ENCODE results near the gene TSEN34. TPM values are rescaled to one million over a fixed set of nuclear protein-coding genes. Genes with fewer than 3 reads are reported as not detected.
A peak's percentile ranks its signal among the peaks of the same experiment; 100 is the strongest.

Gene TSEN34
- total RNA-seq, result 10 to 100 TPM in 1 of 2 experiments, 1 to 10 TPM in 1; 8.3 to 12.1 TPM

GRCh38 chr19:54191011-54191810, at the start of gene TSEN34:
Gene TSEN34, plus strand, starts transcription at chr19:54191308. Its CDS starts 57 bp downstream, at chr19:54191365.
- Mint-ChIP-seq H3K9me3 (ENCODE audit: low read depth) (no peaks in the 10 kb centered on the region), H3K27ac (peak within 1 kb of the TSS; percentile 96), H3K36me3 (ENCODE audit: low read depth) (peaks cover 33% of the 10 kb centered on the region), H3K4me3 (peak within 1 kb of the TSS; percentile 76), H3K4me1 (peaks cover 34% of the 10 kb centered on the region), H3K27me3 (no peaks in the 10 kb centered on the region)
- ChIA-PET CTCF (interaction anchor here (0.5 to 1.5 kb wide), 5 partner anchors 9 to 1143 kb away, joined by 3 to 9 read pairs (median 4); partner anchors contain the start of gene LENG1), POLR2A (interaction anchor here (0.7 to 4.2 kb wide), 6 partner anchors 9 to 53 kb away, joined by 3 to 75 read pairs (median 18); partner anchors contain the start of genes CNOT3 and RPS9)
- ATAC-seq, result peak; percentile 16
- intact Hi-C loops (cut with DNase I, micrococcal nuclease), result loop anchor here (1.0 to 10.0 kb wide), 7 partner anchors 9 to 1464 kb away; partner anchors contain the start of genes MYADM (in 1 of the 2), RPL28 (in 1 of the 2), RPS9 (in 1 of the 2) and TMEM238 (in 1 of the 2)
- DNase-seq, result peak; percentile 92

DNA sequence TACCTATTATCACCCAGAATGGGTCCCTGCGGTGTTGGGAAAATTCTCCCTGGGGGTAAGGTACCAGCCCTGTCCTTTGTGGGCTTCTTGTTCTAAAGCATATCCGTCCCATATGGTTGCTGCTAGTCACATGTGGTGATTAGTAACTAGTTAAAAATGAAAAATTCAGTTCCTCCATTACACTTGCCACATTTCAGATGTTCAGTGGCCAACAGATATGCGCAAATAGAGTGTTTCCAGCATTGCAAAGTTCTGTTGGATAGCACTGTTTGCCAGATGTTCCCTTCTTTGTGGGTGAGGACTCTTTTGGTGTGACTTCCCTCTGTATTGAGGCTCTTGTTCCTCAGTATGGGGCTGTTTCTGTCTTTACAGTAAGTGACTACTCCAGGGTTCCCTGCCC, 49.8 kb upstream of the TSEN34 start:
- ATAC-seq, result no peak

DNA sequence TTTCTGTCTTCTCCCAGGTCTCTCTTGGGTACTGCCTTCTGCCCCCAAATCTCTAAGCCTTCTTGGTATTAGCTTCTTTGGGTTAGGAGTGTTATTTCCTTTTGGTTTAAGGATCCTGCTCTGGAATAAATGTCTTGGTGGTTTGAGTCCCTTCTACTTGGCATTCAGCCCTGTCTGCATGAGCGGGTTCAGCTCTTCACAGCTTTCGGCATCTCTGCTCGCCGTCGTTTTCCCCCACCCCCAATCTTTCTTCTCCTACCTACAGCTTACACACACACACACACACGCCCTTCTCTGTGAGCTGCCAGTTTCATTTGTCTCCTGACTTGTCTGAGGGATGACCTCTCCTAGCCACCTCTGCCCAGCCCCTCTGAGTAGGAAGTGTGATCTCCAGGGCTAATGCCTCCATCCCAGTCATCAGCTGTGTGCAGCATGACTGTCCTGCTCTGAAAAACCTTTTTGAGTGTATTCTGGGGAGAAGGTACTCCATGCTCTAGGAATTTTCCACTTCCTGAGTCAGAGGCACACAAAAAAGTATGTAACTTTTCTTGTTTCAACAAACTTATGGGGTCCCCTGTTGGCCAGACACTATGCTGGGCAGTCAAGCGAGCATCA, 48.8 kb upstream of the TSEN34 start:
- ATAC-seq (no peak), DNase-seq (no peak)
- H3K27me3 Mint-ChIP-seq, result no peaks in the 10 kb centered on the region
- ChIA-PET CTCF (interaction anchor here (0.6 to 1.0 kb wide), 3 partner anchors 8 to 26 kb away, joined by 3 read pairs; no protein-coding TSS in a partner anchor), POLR2A (no interaction called here)
- H3K9me3 Mint-ChIP-seq (ENCODE audit: low read depth), result no peaks in the 10 kb centered on the region
- peaks cover 30% of the 10 kb centered on the region for H3K4me1 Mint-ChIP-seq
- H3K36me3 Mint-ChIP-seq (ENCODE audit: low read depth), result peaks cover 46% of the 10 kb centered on the region
- intact Hi-C loops (cut with DNase I, micrococcal nuclease), result no loop called here
- no peak overlapping the region for H3K4me3 Mint-ChIP-seq
- peak overlapping the region; percentile 21 for H3K27ac Mint-ChIP-seq

More for the DNA sequence above, 49.8 kb upstream of the TSEN34 start:
- Mint-ChIP-seq H3K36me3 (ENCODE audit: low read depth) (peaks cover 42% of the 10 kb centered on the region), H3K4me1 (peaks cover 33% of the 10 kb centered on the region), H3K27ac (peak overlapping the region; percentile 21), H3K27me3 (no peaks in the 10 kb centered on the region), H3K9me3 (ENCODE audit: low read depth) (no peaks in the 10 kb centered on the region), H3K4me3 (no peak overlapping the region)
- CTCF ChIA-PET, result interaction anchor here (0.6 to 1.0 kb wide), 3 partner anchors 9 to 27 kb away, joined by 3 read pairs; no protein-coding TSS in a partner anchor
- intact Hi-C loops (cut with DNase I, micrococcal nuclease), result no loop called here
- no peak for DNase-seq
- POLR2A ChIA-PET, result no interaction called here

DNA sequence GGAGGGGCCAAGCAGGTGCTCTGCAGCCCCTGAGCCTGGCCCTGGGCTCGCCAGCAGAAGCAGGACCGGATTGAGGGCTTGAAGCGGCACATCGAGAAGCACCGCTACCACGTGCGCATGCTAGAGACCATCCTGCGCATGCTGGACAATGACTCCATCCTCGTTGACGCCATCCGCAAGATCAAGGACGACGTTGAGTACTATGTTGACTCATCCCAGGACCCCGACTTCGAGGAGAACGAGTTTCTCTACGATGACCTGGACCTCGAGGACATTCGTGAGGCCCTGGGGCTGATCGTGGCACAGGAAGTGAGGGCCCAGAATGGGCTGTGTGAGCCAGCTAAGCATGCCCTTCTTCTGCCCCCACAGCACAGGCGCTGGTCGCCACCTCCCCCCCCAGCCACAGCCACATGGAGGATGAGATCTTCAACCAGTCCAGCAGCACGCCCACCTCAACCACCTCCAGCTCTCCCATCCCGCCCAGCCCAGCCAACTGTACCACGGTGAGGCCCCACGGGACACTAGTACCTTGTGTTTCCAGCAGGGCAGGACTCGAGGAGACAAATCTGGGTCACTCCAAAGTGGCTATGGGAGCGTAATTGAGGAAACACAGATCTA, 45.5 kb upstream of the TSEN34 start:
- ATAC-seq (no peak), DNase-seq (no peak)
- Mint-ChIP-seq H3K4me1 (peaks cover 9% of the 10 kb centered on the region), H3K4me3 (no peak overlapping the region), H3K36me3 (ENCODE audit: low read depth) (peaks cover 48% of the 10 kb centered on the region), H3K27me3 (no peaks in the 10 kb centered on the region), H3K27ac (no peak overlapping the region), H3K9me3 (ENCODE audit: low read depth) (no peaks in the 10 kb centered on the region)
- ChIA-PET POLR2A (no interaction called here), CTCF (no interaction called here)
- intact Hi-C loops (cut with DNase I, micrococcal nuclease), result no loop called here

GRCh38 chr19:54147676-54148075, 43.4 kb upstream of the TSEN34 start:
- intact Hi-C loops (cut with DNase I, micrococcal nuclease), result no loop called here
- Mint-ChIP-seq H3K4me1 (no peaks in the 10 kb centered on the region), H3K36me3 (ENCODE audit: low read depth) (peaks cover 49% of the 10 kb centered on the region), H3K4me3 (no peak overlapping the region), H3K27ac (no peak overlapping the region), H3K27me3 (no peaks in the 10 kb centered on the region), H3K9me3 (ENCODE audit: low read depth) (no peaks in the 10 kb centered on the region)
- DNase-seq (no peak), ATAC-seq (no peak)
- POLR2A ChIA-PET, result interaction anchor here (0.7 kb wide), 1 partner anchor 11 kb away, joined by 3 read pairs; no protein-coding TSS in a partner anchor
- CTCF ChIA-PET, result interaction anchor here (0.6 kb wide), 1 partner anchor 11 kb away, joined by 3 read pairs; no protein-coding TSS in a partner anchor

GRCh38 chr19:54148158-54148557, 43.0 kb upstream of the TSEN34 start:
- intact Hi-C loops (cut with DNase I, micrococcal nuclease), result no loop called here
- H3K4me3 Mint-ChIP-seq, result no peak overlapping the region
- POLR2A ChIA-PET, result interaction anchor here (0.7 kb wide), 1 partner anchor 11 kb away, joined by 3 read pairs; no protein-coding TSS in a partner anchor
- H3K27ac Mint-ChIP-seq, result no peak overlapping the region
- CTCF ChIA-PET, result no interaction called here
- peaks cover 46% of the 10 kb centered on the region for H3K36me3 Mint-ChIP-seq (ENCODE audit: low read depth)
- no peaks in the 10 kb centered on the region for H3K9me3 Mint-ChIP-seq (ENCODE audit: low read depth)
- ATAC-seq (no peak), DNase-seq (no peak)
- H3K4me1 Mint-ChIP-seq, result no peaks in the 10 kb centered on the region
- H3K27me3 Mint-ChIP-seq, result no peaks in the 10 kb centered on the region

GRCh38 chr19:54149021-54149812, 41.9 kb upstream of the TSEN34 start:
- no peaks in the 10 kb centered on the region for H3K9me3 Mint-ChIP-seq (ENCODE audit: low read depth)
- H3K27ac Mint-ChIP-seq, result no peak overlapping the region
- POLR2A ChIA-PET, result no interaction called here
- intact Hi-C loops (cut with DNase I, micrococcal nuclease), result no loop called here
- H3K4me1 Mint-ChIP-seq, result peaks cover 10% of the 10 kb centered on the region
- no peaks in the 10 kb centered on the region for H3K27me3 Mint-ChIP-seq
- no peak overlapping the region for H3K4me3 Mint-ChIP-seq
- CTCF ChIA-PET, result interaction anchor here (0.6 kb wide), 1 partner anchor 97 kb away, joined by 3 read pairs; no protein-coding TSS in a partner anchor
- no peak for ATAC-seq
- no peak for DNase-seq
- peaks cover 47% of the 10 kb centered on the region for H3K36me3 Mint-ChIP-seq (ENCODE audit: low read depth)

GRCh38 chr19:54151362-54152035, 39.6 kb upstream of the TSEN34 start:
- ChIA-PET CTCF (interaction anchor here (1.1 kb wide), 1 partner anchor 14 kb away, joined by 3 read pairs; the partner anchor contains the start of gene CNOT3), POLR2A (no interaction called here)
- no peak for ATAC-seq
- Mint-ChIP-seq H3K27me3 (no peaks in the 10 kb centered on the region), H3K9me3 (ENCODE audit: low read depth) (no peaks in the 10 kb centered on the region), H3K4me1 (peaks cover 20% of the 10 kb centered on the region), H3K4me3 (no peak overlapping the region), H3K27ac (no peak overlapping the region), H3K36me3 (ENCODE audit: low read depth) (peaks cover 47% of the 10 kb centered on the region)
- no peak for DNase-seq
- intact Hi-C loops (cut with DNase I, micrococcal nuclease), result no loop called here

DNA sequence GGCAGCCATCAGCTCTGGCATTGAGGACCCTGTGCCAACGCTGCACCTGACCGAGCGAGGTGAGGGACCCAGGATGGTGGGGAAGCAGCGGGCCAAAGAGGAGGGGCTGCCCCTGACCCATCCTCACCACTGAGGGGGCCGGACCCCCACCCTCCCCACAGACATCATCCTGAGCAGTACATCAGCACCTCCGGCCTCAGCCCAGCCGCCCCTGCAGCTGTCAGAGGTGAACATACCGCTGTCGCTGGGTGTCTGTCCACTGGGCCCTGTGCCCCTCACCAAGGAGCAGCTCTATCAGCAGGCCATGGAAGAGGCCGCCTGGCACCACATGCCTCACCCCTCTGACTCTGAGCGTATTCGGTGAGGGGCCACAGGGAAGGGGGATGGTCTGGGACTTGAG, 38.8 kb upstream of the TSEN34 start:
- Mint-ChIP-seq H3K4me1 (peaks cover 26% of the 10 kb centered on the region), H3K9me3 (ENCODE audit: low read depth) (no peaks in the 10 kb centered on the region), H3K27ac (no peak overlapping the region), H3K36me3 (ENCODE audit: low read depth) (peaks cover 49% of the 10 kb centered on the region), H3K27me3 (no peaks in the 10 kb centered on the region), H3K4me3 (no peak overlapping the region)
- DNase-seq (no peak), ATAC-seq (no peak)
- intact Hi-C loops (cut with DNase I, micrococcal nuclease), result no loop called here
- ChIA-PET POLR2A (no interaction called here), CTCF (interaction anchor here (1.1 kb wide), 1 partner anchor 15 kb away, joined by 3 read pairs; the partner anchor contains the start of gene CNOT3)

- peaks cover 27% of the 10 kb centered on the region for H3K4me1 Mint-ChIP-seq
- no peak overlapping the region for H3K4me3 Mint-ChIP-seq
- intact Hi-C loops (cut with DNase I, micrococcal nuclease), result no loop called here
- ATAC-seq (no peak), DNase-seq (no peak)
- no peaks in the 10 kb centered on the region for H3K27me3 Mint-ChIP-seq
- POLR2A ChIA-PET, result no interaction called here
- peaks cover 51% of the 10 kb centered on the region for H3K36me3 Mint-ChIP-seq (ENCODE audit: low read depth)
- no peaks in the 10 kb centered on the region for H3K9me3 Mint-ChIP-seq (ENCODE audit: low read depth)
- peak overlapping the region; percentile 43 for H3K27ac Mint-ChIP-seq
- CTCF ChIA-PET, result no interaction called here
These were observed 38.1 kb upstream of the TSEN34 start for GRCh38 chr19:54152878-54153524.

Measured in activated CD4-positive, alpha-beta T cell treated with anti-CD3 and anti-CD28 coated beads for 36 hours (primary cell).